ENCODE data around the gene RTN4RL1.

RTN4RL1 gene

DNA sequence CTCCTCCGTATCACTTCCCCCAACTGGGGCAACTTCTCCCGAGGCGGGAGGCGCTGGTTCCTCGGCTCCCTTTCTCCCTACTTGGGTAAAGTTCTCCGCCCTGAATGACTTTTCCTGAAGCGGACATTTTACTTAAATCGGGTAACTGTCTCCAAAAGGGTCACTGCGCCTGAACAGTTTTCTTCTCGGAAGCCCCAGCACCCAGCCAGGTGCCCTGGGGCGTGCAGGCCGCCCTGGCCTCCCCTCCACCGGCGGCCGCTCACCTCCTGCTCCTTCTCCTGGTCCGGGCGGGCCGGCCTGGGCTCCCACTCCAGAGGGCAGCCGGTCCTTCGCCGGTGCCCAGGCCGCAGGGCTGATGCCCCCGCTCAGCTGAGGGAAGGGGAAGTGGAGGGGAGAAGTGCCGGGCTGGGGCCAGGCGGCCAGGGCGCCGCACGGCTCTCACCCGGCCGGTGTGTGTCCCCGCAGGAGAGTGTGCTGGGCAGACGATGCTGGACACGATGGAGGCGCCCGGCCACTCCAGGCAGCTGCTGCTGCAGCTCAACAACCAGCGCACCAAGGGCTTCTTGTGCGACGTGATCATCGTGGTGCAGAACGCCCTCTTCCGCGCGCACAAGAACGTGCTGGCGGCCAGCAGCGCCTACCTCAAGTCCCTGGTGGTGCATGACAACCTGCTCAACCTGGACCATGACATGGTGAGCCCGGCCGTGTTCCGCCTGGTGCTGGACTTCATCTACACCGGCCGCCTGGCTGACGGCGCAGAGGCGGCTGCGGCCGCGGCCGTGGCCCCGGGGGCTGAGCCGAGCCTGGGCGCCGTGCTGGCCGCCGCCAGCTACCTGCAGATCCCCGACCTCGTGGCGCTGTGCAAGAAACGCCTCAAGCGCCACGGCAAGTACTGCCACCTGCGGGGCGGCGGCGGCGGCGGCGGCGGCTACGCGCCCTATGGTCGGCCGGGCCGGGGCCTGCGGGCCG is 31.4 kb upstream of the RTN4RL1 start:
- ATAC-seq (replicated peaks) = peak; percentile 9

DNA sequence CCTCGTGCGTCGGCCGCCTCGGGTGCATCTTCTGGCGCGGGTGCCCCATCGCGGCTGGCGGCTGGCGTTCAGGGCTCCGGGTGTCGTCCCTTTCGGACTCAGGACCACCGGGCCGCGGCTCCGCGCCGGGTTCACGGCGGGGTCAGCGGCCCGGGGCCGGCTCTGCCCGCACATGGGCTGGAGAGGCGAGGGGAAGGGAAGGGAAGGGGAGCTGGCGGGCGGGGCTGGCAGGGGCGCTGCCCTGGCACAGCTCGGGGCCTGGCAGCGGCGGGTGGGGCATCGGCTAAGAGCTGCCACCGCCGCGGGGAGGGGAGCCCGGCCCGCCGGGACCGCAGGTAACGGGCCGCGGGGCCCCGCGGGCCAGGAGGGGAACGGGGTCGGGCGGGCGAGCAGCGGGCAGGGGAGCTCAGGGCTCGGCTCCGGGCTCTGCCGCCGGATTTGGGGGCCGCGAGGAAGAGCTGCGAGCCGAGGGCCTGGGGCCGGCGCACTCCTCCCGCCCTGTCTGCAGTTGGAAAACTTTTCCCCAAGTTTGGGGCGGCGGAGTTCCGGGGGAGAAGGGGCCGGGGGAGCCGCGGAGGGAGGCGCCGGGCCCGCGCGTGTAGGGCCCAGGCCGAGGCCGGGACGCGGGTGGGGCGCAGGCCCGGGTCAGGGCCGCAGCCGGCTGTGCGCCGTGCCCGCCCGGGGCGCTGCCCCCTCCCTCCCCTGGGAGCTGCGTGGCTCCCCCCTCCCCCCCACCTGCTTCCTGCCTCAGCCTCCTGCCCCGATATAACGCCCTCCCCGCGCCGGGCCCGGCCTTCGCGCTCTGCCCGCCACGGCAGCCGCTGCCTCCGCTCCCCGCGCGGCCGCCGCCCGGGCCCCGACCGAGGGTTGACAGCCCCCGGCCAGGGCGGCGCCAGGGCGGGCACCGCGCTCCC is 30.4 kb upstream of the RTN4RL1 start:
- H3K27ac Mint-ChIP-seq = no peak overlapping the region
- DNase-seq (no peak), ATAC-seq (replicated peaks) (no peak)
- peaks cover 43% of the 10 kb centered on the region for H3K36me3 Mint-ChIP-seq (ENCODE audit: insufficient read depth)
- H3K4me3 Mint-ChIP-seq = peak overlapping the region; percentile 76 to 81
- H3K4me1 Mint-ChIP-seq (ENCODE audit: low read depth in 2 of 2) = peaks cover 24 to 33% of the 10 kb centered on the region in 2 donors
- no peaks in the 10 kb centered on the region for H3K27me3 Mint-ChIP-seq
- no peaks in the 10 kb centered on the region for H3K9me3 Mint-ChIP-seq

More for the DNA sequence above, 31.4 kb upstream of the RTN4RL1 start:
- Mint-ChIP-seq H3K27me3 (no peaks in the 10 kb centered on the region), H3K27ac (peak overlapping the region in 1 of 2 donors; percentile 20), H3K4me1 (ENCODE audit: low read depth in 2 of 2) (peaks cover 24 to 35% of the 10 kb centered on the region in 2 donors), H3K36me3 (ENCODE audit: insufficient read depth) (peaks cover 43% of the 10 kb centered on the region), H3K9me3 (no peaks in the 10 kb centered on the region), H3K4me3 (peak overlapping the region; percentile 68 to 69)
- peak in 2 of 3 experiments; percentile 35 to 45 for DNase-seq

DNA sequence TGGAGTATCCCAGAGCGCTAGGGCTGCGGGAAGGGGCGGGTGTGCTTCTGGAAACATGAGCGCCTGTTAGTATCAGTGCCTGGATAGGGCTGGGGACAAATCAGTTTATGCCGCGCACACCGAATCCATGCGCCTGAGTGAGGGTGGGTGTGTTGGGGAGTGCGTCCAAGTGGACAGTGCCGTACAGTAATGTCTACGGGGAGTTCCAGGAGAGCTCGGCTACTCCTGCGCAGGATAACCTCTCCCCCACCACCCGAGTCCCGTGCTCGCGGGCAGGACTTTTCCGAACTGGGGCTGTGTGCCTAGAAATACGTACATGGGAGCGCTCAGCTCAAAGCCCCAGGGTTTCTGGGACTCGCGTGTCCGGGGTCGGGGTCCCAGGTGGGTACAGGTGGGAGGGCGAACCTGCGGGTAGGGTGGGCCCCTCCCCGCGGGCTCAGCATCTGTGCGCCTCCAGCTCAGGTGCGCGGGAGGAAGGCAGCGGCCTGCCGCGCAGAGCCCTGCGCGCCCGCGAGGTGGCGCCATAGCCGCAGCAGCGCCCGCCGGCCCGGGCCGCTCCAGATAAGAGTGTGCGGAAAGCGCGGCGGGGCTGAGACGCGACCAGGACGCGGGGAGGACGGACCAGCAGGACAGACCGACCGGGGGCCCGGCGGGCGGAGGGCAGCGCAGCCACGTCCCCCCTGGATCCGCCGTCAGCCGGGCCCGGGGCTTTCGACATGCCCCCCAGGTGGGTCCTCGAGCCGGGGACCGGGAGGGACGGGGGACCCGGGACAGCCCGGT is 29.6 kb upstream of the RTN4RL1 start, which contains the start of gene HIC1:
TSS of gene HIC1 (plus strand) at position 592 of the 780 bp plus-strand sequence. CDS start 1,588 bp downstream, outside the sequence.
- Mint-ChIP-seq H3K36me3 (ENCODE audit: insufficient read depth) (peaks cover 43% of the 10 kb centered on the region), H3K4me1 (ENCODE audit: low read depth in 2 of 2) (peaks cover 23 to 27% of the 10 kb centered on the region in 2 donors), H3K9me3 (no peaks in the 10 kb centered on the region), H3K4me3 (peak within 1 kb of the TSS; percentile 76 to 81), H3K27ac (peak within 1 kb of the TSS; percentile 76 to 84), H3K27me3 (no peaks in the 10 kb centered on the region)
- ATAC-seq (replicated peaks) (peak; percentile 53), DNase-seq (peak; percentile 68 to 82 (median 79))

DNA sequence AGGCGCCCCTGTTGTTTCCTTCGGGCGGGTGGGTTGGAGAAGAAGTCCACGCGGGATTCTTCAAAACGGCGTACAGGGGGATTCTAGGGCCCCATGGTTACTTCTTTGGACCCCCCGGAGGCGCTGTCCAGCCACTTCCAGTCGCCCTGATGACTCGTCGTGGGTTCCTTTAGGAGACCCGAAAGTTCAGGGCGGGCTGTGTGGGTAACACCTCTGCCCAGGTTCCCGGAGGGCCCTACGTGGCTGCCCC is 29.1 kb upstream of the RTN4RL1 start:
- H3K27ac Mint-ChIP-seq = peak overlapping the region; percentile 76 to 84
- peak overlapping the region; percentile 76 to 81 for H3K4me3 Mint-ChIP-seq
- ATAC-seq (replicated peaks) (no peak), DNase-seq (peak in 1 of 3 experiments; percentile 67)
- no peaks in the 10 kb centered on the region for H3K27me3 Mint-ChIP-seq
- H3K4me1 Mint-ChIP-seq (ENCODE audit: low read depth in 2 of 2) = peaks cover 24 to 30% of the 10 kb centered on the region in 2 donors
- peaks cover 41% of the 10 kb centered on the region for H3K36me3 Mint-ChIP-seq (ENCODE audit: insufficient read depth)
- no peaks in the 10 kb centered on the region for H3K9me3 Mint-ChIP-seq

DNA sequence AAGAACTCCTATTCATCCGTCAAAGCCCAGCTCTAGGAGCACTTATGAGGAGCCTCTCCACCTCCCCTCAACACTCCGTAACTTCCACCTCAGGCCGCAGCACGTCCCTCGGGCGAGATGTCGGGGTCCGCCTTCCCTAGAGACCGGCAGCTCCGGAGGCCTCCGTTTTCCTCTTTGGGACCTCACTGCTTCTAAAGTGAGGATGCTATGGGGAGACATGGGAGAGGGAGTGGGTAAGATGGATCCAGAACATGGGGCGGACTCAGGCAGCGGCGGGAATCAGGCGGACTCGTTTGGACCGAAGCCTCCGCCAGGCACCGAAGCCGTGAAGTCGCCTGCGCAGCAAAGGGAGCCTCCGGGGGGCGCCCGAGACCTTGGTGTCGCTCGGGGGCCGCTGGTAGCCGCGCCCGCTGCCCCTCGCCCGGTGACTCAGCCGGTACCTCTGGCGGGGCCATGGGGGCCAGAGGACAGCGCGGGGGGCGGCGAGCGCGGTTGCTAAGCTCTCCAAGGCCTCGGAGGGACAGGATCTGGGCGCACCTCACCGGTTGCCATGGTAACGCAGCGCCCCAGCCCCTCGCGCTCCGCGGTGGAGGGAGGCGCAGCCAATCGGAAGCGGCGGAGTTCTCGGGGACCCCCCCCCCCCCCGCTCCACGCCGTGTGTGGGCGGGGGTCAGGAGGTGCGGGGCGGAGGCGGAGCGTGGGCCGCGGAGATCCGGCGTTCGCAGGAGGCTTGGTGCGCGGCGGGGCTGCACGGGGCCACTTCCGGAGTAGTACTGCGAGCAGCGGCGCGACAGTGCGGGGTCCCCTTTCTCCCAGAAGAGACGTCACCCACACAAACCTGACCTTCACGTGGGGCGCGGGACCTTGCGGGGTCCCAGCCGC is 28.5 kb upstream of the RTN4RL1 start:
- peak; percentile 36 for ATAC-seq (replicated peaks)
- H3K9me3 Mint-ChIP-seq = no peaks in the 10 kb centered on the region
- peaks cover 37% of the 10 kb centered on the region for H3K36me3 Mint-ChIP-seq (ENCODE audit: insufficient read depth)
- DNase-seq = peak; percentile 68 to 75 (median 74)
- H3K4me3 Mint-ChIP-seq = peak overlapping the region; percentile 76 to 81
- H3K27me3 Mint-ChIP-seq = no peaks in the 10 kb centered on the region
- H3K4me1 Mint-ChIP-seq (ENCODE audit: low read depth in 2 of 2) = peaks cover 24 to 31% of the 10 kb centered on the region in 2 donors
- H3K27ac Mint-ChIP-seq = peak overlapping the region; percentile 76 to 84

DNA sequence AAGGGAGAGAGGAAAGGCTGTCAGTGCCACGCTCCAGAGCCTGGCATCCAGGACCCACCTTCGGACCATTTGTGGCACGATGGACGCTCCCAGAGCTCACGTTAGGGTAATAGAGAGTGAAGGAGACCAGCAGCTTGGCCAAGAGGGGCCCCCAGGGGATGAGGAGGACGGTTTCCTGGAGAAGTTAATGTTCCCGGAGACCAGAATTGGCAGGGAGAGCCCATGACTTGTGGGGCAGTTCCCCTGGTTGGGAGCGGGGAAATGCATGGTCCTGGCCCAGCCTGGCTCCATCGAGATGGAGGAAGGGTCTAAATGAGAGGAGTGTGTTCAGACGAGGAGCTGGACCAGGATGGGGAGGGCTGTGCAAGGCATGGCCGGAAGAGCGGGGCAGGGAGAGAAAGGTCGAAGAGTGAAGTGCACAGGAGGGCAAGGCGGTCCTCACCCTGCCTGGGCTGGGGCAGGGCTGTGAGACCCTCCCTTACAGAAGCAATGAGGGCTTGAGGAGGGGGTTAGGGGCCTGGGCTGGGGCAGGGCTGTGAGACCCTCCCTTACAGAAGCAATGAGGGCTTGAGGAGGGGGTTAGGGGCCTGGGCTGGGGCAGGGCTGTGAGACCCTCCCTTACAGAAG is 26.9 kb upstream of the RTN4RL1 start:
- peak overlapping the region; percentile 9 to 67 for H3K27ac Mint-ChIP-seq
- ATAC-seq (replicated peaks) = no peak
- H3K4me1 Mint-ChIP-seq (ENCODE audit: low read depth in 2 of 2) = peaks cover 26 to 31% of the 10 kb centered on the region in 2 donors
- H3K27me3 Mint-ChIP-seq = no peaks in the 10 kb centered on the region
- peaks cover 29% of the 10 kb centered on the region for H3K36me3 Mint-ChIP-seq (ENCODE audit: insufficient read depth)
- DNase-seq = no peak
- peak overlapping the region; percentile 54 to 74 for H3K4me3 Mint-ChIP-seq
- no peaks in the 10 kb centered on the region for H3K9me3 Mint-ChIP-seq

DNA sequence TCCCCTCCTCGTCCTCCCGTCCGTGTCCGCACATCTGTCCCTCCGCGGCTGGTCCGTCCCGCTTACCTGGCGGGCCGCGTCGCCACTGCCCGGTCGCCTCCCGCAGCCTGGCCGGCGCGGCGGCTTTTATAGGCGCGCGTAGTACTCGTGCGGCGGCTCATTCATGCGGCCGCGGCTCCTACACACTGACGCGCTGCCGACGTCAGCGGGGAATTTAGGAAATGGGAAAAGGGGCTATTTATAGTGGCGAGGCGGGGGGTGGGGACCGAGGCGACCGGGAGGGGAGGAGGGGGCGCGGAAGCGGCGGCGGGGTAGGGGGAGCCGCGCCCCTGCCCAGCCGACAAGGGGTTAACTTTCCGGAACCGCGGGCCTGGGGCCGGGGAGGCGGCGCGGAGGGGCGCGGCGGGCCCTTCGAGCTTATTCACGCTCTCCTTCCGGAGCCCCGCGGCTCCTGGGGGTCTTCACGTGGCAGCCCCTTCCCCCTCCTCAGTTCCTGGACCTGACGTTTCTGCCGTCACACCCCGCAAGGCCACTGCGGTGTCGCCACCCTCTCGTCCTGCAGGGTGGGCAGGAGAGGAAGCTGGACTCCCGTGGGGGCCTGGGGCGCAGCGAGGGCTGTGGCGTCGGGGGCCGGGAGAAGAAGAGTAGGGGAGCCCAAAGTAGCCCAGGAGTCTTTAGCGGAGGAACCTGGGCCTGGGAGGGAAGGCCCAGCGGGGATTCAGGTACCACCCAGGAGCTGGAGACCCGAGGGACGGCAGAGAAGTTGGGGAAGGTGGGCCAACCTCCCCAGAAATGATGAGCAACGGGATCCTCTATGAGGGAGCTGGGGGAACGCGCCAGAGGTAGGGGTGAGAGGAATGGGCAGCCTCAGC is 26.2 kb upstream of the RTN4RL1 start:
- Mint-ChIP-seq H3K27ac (peak overlapping the region; percentile 9 to 67), H3K36me3 (ENCODE audit: insufficient read depth) (peaks cover 26% of the 10 kb centered on the region), H3K4me3 (peak overlapping the region; percentile 54 to 74), H3K4me1 (ENCODE audit: low read depth in 2 of 2) (peaks cover 24 to 31% of the 10 kb centered on the region in 2 donors), H3K9me3 (no peaks in the 10 kb centered on the region), H3K27me3 (no peaks in the 10 kb centered on the region)
- ATAC-seq (replicated peaks) (no peak), DNase-seq (no peak)

DNA sequence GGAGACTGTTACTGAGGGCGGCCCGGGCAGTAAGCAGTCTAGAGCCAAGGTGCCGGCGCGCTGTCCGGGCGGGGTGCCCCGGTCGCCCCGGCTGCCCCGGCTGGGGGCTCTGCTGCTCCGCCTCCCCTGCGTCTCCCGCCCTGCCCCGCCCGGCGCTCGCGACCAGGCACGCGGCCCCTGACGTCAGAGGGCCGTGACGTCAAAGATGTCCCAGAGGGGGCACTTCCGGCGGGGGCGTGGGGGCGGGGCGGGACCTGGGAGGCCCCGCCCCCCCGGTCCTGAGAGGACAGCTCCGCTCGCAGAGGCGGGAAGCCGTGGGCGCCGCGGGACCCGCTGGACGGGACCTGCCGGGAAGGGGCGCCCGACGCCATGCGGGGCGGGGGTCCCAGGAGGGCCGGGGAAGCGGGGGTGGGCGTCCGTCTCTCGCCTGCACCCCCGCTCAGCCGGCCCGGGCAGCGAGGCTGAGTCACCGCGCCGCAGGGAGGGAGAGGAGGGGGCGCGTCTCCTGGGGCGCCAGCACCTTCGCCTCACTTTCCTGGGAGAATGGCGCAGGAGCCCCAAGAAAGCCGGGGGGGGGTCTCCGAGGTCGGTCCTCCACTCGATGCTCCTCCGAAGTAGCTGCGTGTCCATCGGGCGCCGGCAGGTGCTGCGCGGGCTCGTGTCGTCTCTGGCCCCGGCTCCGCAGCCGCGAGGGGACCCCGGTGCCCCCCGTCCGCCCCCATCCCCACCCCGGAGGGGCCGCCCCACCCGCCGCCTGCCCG is 25.3 kb upstream of the RTN4RL1 start:
- Mint-ChIP-seq H3K27ac (no peak overlapping the region), H3K27me3 (no peaks in the 10 kb centered on the region), H3K4me1 (ENCODE audit: low read depth in 2 of 2) (peaks cover 24 to 31% of the 10 kb centered on the region in 2 donors), H3K36me3 (ENCODE audit: insufficient read depth) (peaks cover 26% of the 10 kb centered on the region), H3K9me3 (no peaks in the 10 kb centered on the region), H3K4me3 (peak overlapping the region; percentile 21 to 46)
- ATAC-seq (replicated peaks) (peak; percentile 22), DNase-seq (peak; percentile 68 to 73 (median 72))

DNA sequence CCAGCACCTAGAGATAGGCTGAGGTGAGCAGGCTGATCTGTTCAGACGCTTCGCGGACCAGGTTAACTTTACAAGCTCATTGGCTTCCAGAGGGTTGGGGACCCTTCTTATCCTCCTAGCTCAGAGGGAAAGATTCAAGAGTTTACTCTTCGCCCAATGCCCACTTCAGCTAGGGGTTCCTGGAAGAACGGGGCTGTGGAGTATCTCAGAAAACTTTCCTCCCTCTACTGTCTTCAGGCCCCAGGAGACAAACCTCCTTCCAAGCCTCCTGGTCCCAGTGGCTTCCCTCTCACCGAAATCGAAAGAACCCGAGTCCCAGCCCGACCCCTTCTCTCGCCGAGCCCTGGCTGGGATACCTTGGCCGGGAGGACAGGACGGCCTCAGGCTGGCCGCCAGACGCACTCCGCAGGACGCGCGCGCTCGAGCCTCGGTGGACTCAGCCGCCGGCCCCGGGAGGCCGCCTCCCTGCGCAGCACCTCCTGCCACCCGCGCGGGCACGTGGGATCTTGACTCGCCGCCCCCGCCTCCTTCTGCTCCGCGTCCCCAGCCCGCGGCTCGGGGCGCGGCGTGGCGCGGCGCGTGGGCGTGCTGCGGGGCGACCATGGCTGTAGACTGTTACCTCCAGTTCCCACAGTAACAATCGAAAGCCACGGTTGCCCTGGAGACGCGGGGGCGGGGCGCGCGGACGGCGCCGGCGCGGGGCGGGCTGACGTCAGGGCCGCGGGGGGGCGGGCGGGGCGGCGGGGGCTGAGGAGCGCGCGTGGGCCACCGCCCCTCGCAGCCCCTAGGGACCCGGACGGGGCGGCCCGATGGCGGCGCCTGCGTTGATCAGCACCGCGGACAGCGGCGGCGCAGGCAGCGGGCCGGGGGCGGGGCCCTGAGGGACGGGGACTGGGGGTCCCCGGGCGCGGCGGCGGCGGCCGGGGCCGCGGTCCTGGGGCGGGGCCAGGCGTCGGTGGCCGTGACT is 24.5 kb upstream of the RTN4RL1 start:
- ATAC-seq (replicated peaks) = peak; percentile 69
- peaks cover 23 to 28% of the 10 kb centered on the region in 2 donors for H3K4me1 Mint-ChIP-seq (ENCODE audit: low read depth in 2 of 2)
- H3K27me3 Mint-ChIP-seq = no peaks in the 10 kb centered on the region
- DNase-seq = peak; percentile 91
- H3K9me3 Mint-ChIP-seq = no peaks in the 10 kb centered on the region
- H3K36me3 Mint-ChIP-seq (ENCODE audit: insufficient read depth) = peaks cover 24% of the 10 kb centered on the region
- H3K4me3 Mint-ChIP-seq = peak overlapping the region; percentile 71 to 72
- H3K27ac Mint-ChIP-seq = peak overlapping the region; percentile 62 to 69

DNA sequence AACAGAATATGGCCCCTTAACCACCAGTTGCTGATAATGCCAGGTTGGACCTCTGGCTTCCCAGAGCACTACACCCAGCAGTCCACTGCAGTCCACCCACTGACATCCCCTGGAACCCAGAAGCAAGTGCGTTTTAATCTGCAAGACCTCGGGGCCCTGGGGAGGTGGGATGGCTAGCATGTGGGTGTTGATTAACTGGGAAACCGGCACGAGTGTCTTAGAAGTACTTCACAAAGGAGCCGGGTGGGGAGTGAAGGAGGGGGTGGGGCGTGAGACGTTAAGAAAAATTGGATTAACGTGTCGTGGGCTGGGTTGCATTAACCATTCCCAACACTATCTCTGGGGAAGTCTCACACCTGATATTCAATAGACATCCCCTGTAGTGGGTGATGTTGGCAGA is 23.7 kb upstream of the RTN4RL1 start:
- H3K4me1 Mint-ChIP-seq (ENCODE audit: low read depth in 2 of 2) = peaks cover 19 to 25% of the 10 kb centered on the region in 2 donors

More for the DNA sequence above, 23.7 kb upstream of the RTN4RL1 start:
- DNase-seq (no peak), ATAC-seq (replicated peaks) (no peak)
- H3K27ac Mint-ChIP-seq = peak overlapping the region; percentile 62 to 69
- peak overlapping the region; percentile 71 to 72 for H3K4me3 Mint-ChIP-seq
- no peaks in the 10 kb centered on the region for H3K9me3 Mint-ChIP-seq
- H3K27me3 Mint-ChIP-seq = no peaks in the 10 kb centered on the region
- peaks cover 19% of the 10 kb centered on the region for H3K36me3 Mint-ChIP-seq (ENCODE audit: insufficient read depth)

Data from effector memory CD8-positive, alpha-beta T cell (primary cell).